Upper lobe of left lung (tissue), 4 donors: ENCODE measurements around the gene SLC31A2.

Source experiments
- EP300 ChIP-seq, 4 donors: sonication (generic); formaldehyde crosslinking; IDR thresholded peaks; one replicate each; pipeline ENCODE4 v1.5.1; 2017; ENCODE audit warnings: antibody characterized with exemption in 4 of 4, control low read depth in 2 of 4
- POLR2AphosphoS5 ChIP-seq, 2 donors: sonication (generic); formaldehyde crosslinking; IDR thresholded peaks; one replicate each; pipeline ENCODE4 v1.5.1; 2017; ENCODE audit warnings: antibody characterized with exemption in 2 of 2
- TF ChIP-seq, protein P1 (sequence below), 6 experiments: fragments of 450-650 bp in 4 of 6; fragments of 200-600 bp in 2 of 6; sonication (generic) in 2 of 6; IDR thresholded peaks; one replicate each; pipeline ENCODE4 v1.5.1; 2016 to 2019; ENCODE audit warnings: antibody characterized with exemption in 6 of 6

DNA sequence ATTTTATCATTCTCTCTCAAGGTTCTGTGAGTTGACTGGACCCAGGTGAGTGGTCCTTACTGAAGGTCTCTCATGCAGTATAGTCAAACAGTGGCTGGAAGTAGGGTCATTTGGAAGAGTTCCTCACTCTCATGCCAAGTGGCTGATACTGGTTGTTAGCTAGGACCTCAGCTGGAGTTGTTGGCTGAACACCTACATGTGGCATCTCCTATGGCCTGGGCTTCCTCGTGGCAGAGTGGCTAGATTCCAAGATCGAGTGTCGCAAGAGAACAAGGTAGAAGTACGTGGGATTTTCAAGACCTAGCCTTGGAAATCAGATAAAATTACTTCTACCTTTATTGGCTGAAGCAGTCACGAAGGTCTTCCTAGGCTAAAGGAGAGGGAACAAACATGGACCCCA is 7.6 kb downstream of the SLC31A2 start:
- TF ChIP-seq, protein P1, sequence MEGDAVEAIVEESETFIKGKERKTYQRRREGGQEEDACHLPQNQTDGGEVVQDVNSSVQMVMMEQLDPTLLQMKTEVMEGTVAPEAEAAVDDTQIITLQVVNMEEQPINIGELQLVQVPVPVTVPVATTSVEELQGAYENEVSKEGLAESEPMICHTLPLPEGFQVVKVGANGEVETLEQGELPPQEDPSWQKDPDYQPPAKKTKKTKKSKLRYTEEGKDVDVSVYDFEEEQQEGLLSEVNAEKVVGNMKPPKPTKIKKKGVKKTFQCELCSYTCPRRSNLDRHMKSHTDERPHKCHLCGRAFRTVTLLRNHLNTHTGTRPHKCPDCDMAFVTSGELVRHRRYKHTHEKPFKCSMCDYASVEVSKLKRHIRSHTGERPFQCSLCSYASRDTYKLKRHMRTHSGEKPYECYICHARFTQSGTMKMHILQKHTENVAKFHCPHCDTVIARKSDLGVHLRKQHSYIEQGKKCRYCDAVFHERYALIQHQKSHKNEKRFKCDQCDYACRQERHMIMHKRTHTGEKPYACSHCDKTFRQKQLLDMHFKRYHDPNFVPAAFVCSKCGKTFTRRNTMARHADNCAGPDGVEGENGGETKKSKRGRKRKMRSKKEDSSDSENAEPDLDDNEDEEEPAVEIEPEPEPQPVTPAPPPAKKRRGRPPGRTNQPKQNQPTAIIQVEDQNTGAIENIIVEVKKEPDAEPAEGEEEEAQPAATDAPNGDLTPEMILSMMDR (IDR thresholded peaks at IDR 0.05), result no peak
- no peak for TF ChIP-seq POLR2AphosphoS5 (IDR thresholded peaks at IDR 0.05)
- no peak for TF ChIP-seq EP300 (IDR thresholded peaks at IDR 0.05)
